K562 (cell line): ENCODE data around the gene SNTG2. TPM values are rescaled to one million over a fixed set of nuclear protein-coding genes. Genes with fewer than 3 reads are reported as not detected.

Experiments
- ATAC-seq: fragments of 200-7000 bp; cut with Tn5 transposase; 3 replicates; pipeline ENCODE4 v1.9.1; 2020; ENCODE audit warnings: moderate library complexity
- BruUV-seq: library from RNA; stranded (reverse); fragments of 400-500 nt; replicated peaks from 2 replicates; lab custom pipeline; 2021; lab: Mats Ljungman, UMichigan
- CTCF ChIA-PET: fragments of 300-600 bp; formaldehyde crosslinking; extraction: SDS; loops from one replicate; lab custom pipeline; 2021; ENCODE audit warnings: low intra/inter-chr PET ratio; lab: Yijun Ruan, JAX
- POLR2A ChIA-PET: fragments of 300-600, 350-650 bp; sonication (Branson Sonifier 250); formaldehyde crosslinking; extraction: SDS; loops from one replicate; lab custom pipeline; 2021; ENCODE audit warnings: antibody characterized with exemption, inconsistent platforms; lab: Yijun Ruan, JAX
- DNase-seq, 4 experiments: peaks; one replicate each; pipeline versions ENCODE4 v3.0.0 to v3.0.0-alpha.2; 2011 to 2018; ENCODE audit warnings: low spot score in 3 of 4, mixed read lengths in 3 of 4; ENCODE audit errors: extremely low read depth in 1 of 4
- FAIRE-seq: peaks from 2 replicates; lab custom pipeline; 2011; peaks lifted over from hg19 to GRCh38; lab: Jason Lieb, UNC
- H2AFZ ChIP-seq: 2 replicates; pipeline ENCODE4 v1.6.0; 2011; ENCODE audit warnings: low read depth, low read length, control low read depth, inconsistent platforms
- H3K27ac ChIP-seq: fragments of 200-600 bp; 3 replicates; pipeline ENCODE4 v1.8.0; 2011; ENCODE audit warnings: low read depth, mild to moderate bottlenecking, control low read depth, inconsistent platforms, low read length, moderate library complexity, mixed read lengths; ENCODE audit errors: extremely low read depth
- H3K27me3 ChIP-seq, 2 experiments: fragments of 300-600 bp in 1 of 2; 2 replicates in 1 of 2; 3 replicates in 1 of 2; pipeline versions ENCODE4 v1.6.0 to v1.8.0; 2011; ENCODE audit warnings: inconsistent platforms in 2 of 2, low read length in 2 of 2, mild to moderate bottlenecking in 1 of 2, mixed read lengths in 1 of 2, moderate library complexity in 1 of 2; ENCODE audit not compliant: control insufficient read depth in 2 of 2, insufficient read depth in 2 of 2
- H3K36me3 ChIP-seq: fragments of 300-600 bp; 3 replicates; pipeline ENCODE4 v1.8.0; 2011; ENCODE audit warnings: mild to moderate bottlenecking, low read length, inconsistent platforms; ENCODE audit not compliant: control insufficient read depth, insufficient read depth
- H3K4me1 ChIP-seq, 2 experiments: fragments of 200-600 bp in 1 of 2; replicated peaks in 1 of 2; 2 replicates in 1 of 2; 3 replicates in 1 of 2; pipeline versions ENCODE4 v1.5.1 to v1.8.0; 2011; ENCODE audit warnings: inconsistent platforms in 2 of 2, low read length in 2 of 2, mild to moderate bottlenecking in 1 of 2, mixed read lengths in 1 of 2, moderate library complexity in 1 of 2; ENCODE audit not compliant: control insufficient read depth in 2 of 2, insufficient read depth in 2 of 2
- H3K4me2 ChIP-seq: 2 replicates; pipeline ENCODE4 v1.6.1; 2011; ENCODE audit warnings: low read length, control low read depth, inconsistent platforms, mixed read lengths; ENCODE audit not compliant: insufficient read depth
- H3K4me3 ChIP-seq: fragments of 200-600 bp; sonication (generic), shearing (Covaris generic); 2 replicates; pipeline ENCODE4 v1.5.1; 2016; ENCODE audit warnings: control low read depth, inconsistent platforms
- H3K79me2 ChIP-seq: fragments of 200-600 bp; 3 replicates; pipeline ENCODE4 v1.8.0; 2011; ENCODE audit warnings: low read length, inconsistent platforms; ENCODE audit not compliant: control insufficient read depth, insufficient read depth
- H3K9ac ChIP-seq, 2 experiments: 2 replicates each; pipeline versions ENCODE4 v1.6.0 to v1.6.1; 2011; ENCODE audit warnings: low read depth in 2 of 2, low read length in 2 of 2, control low read depth in 1 of 2, inconsistent platforms in 1 of 2, mild to moderate bottlenecking in 1 of 2, mixed read lengths in 1 of 2; ENCODE audit not compliant: insufficient read depth in 1 of 2
- H3K9me1 ChIP-seq: one replicate; pipeline ENCODE4 v1.6.0; 2011; ENCODE audit warnings: inconsistent platforms, mild to moderate bottlenecking, low read length, moderate library complexity; ENCODE audit not compliant: control insufficient read depth, insufficient read depth
- H3K9me3 ChIP-seq: replicated peaks from 2 replicates; pipeline ENCODE4 v1.5.1; 2011; ENCODE audit warnings: low read depth, low read length, inconsistent platforms; ENCODE audit not compliant: control insufficient read depth, insufficient read depth
- H4K20me1 ChIP-seq: replicated peaks from 2 replicates; pipeline ENCODE4 v1.6.1; 2011; ENCODE audit warnings: low read length, inconsistent platforms, mixed read lengths; ENCODE audit not compliant: control insufficient read depth, insufficient read depth
- EP400 ChIP-seq: fragments of 450-650 bp; IDR thresholded peaks from 2 replicates; pipeline ENCODE4 v1.6.1; 2017; ENCODE audit warnings: antibody characterized with exemption, mild to moderate bottlenecking, moderate library complexity
- NFIC ChIP-seq: fragments of 450-650 bp; IDR thresholded peaks from 2 replicates; pipeline ENCODE4 v1.6.1; 2017; ENCODE audit warnings: mild to moderate bottlenecking, inconsistent platforms
- TARDBP ChIP-seq: fragments of 450-650 bp; IDR thresholded peaks from 2 replicates; pipeline ENCODE4 v1.6.1; 2016
- ZBTB17 ChIP-seq: fragments of 450-650 bp; formaldehyde crosslinking; IDR thresholded peaks from 2 replicates; pipeline ENCODE4 v1.4.0; 2020; ENCODE audit warnings: mild to moderate bottlenecking
- WGBS: fragments of 100-300 bp; shearing (Covaris generic); methylation state at CpG from one replicate; pipeline ENCODE4 v1.1.6; 2016; ENCODE audit warnings: low coverage, mixed read lengths; ENCODE audit not compliant: insufficient coverage; ENCODE audit errors: missing lambda C conversion rate; 5-methylcytosine and 5-hydroxymethylcytosine counted together
- in situ Hi-C: fragments of 300-500 bp; cut with MboI; formaldehyde crosslinking; loops from 4 replicates; pipeline ENCODE4 v1.15.0; 2018; ENCODE audit warnings: inconsistent platforms, mixed read lengths
- intact Hi-C: fragments of 100-400 bp; cut with micrococcal nuclease; formaldehyde crosslinking; loops from 2 replicates; pipeline ENCODE4 v1.14.2; 2022
- polyA plus RNA-seq, 8 experiments: library from polyadenylated mRNA; depleted of rRNA in 4 of 8; stranded (reverse) in 5 of 8; unstranded in 3 of 8; fragments of >200 nt; fragmentation: Nextera tagmentation in 2 of 8; fragmentation: Illumina TruSeq in 1 of 8; extraction: Ambion mirVana in 2 of 8; extraction: Trizol in 1 of 8; gene quantifications; 2 replicates each; pipeline versions ENCODE4 v1.2.1 to v1.2.3, GENCODE V29; 2011 to 2014; ENCODE audit warnings: inconsistent platforms in 1 of 8, missing spikeins in 1 of 8
- total RNA-seq, 7 experiments: library from RNA; depleted of rRNA in 6 of 7; stranded (reverse); fragments of >200 nt in 6 of 7; fragmentation: Illumina TruSeq in 2 of 7; extraction: Trizol in 2 of 7; gene quantifications; 2 replicates each; pipeline versions ENCODE4 v1.2.1 to v1.2.3, GENCODE V29; 2011 to 2021; ENCODE audit warnings: low replicate concordance in 1 of 7
- TF ChIP-seq, protein P1 (sequence below): sonication (generic); IDR thresholded peaks from 2 replicates; pipeline ENCODE4 v1.6.1; 2016
- TF ChIP-seq, protein P2 (sequence below): fragments of 450-650 bp; formaldehyde crosslinking; conservative IDR thresholded peaks from 2 replicates; pipeline ENCODE4 v1.4.0; 2022; ENCODE audit warnings: mild to moderate bottlenecking, missing genetic modification characterization
- TF ChIP-seq, protein P3 (sequence below): fragments of 450-650 bp; IDR thresholded peaks from 2 replicates; pipeline ENCODE4 v1.6.1; 2017; ENCODE audit warnings: mild to moderate bottlenecking, moderate library complexity
- TF ChIP-seq, protein P4 (sequence below): fragments of 450-650 bp; IDR thresholded peaks from 2 replicates; pipeline ENCODE4 v1.6.1; 2016
- TF ChIP-seq, protein P5 (sequence below): fragments of 150-350 bp; conservative IDR thresholded peaks from 2 replicates; pipeline ENCODE4 v1.6.1; 2014; ENCODE audit warnings: low read length
- TF ChIP-seq, protein P6 (sequence below): sonication (generic); formaldehyde crosslinking; IDR thresholded peaks from 2 replicates; pipeline ENCODE4 v1.8.1; 2023; ENCODE audit warnings: mild to moderate bottlenecking, missing genetic modification reagents

SNTG2 gene
- total and polyA plus RNA-seq, 9 of the 15 experiments (the other 6 are each of a cell fraction or from before 2014, with no cell fraction given) = not detected

DNA sequence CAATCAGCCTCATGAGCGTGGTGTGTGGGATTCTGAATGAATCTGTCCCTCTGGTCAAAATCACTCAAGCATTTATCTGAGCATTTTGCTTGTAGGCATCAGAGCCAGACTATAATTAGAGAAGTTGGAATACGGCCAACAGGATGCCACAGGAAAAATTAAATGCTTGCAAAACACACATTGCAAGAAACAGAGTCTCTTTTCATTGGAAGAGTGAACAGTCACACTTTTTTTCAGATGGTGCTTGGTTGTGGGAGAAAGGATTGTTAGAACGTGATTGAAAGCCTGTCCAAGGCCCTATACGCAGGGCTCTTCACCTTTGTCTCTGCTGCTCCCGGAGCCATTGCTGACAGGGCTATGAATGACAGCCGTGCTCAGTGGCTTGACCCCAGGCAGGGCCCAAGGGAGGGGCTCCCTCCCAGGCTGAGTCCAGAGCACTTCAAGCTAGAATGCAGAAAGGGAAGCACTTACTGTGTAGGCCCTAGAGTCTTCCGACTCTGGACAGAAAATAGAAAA lies 59.8 kb downstream of the SNTG2 start:
- H3K9ac ChIP-seq = no peak overlapping the region
- intact Hi-C loops = no loop called here
- no peak for FAIRE-seq
- no peaks in the 10 kb centered on the region for H3K9me3 ChIP-seq
- H3K27ac ChIP-seq = no peak overlapping the region
- no peaks in the 10 kb centered on the region for H3K36me3 ChIP-seq
- no peak for DNase-seq
- no peaks in the 10 kb centered on the region for H3K79me2 ChIP-seq
- WGBS = 1% methylated on average over 7 of the region's 7 CpGs
- H3K27me3 ChIP-seq = no peaks in the 10 kb centered on the region
- no peak overlapping the region for H2AFZ ChIP-seq
- ChIA-PET CTCF (no interaction called here), POLR2A (no interaction called here)
- BruUV-seq = no TSS peak
- in situ Hi-C loops = no loop called here
- no peak overlapping the region for H3K4me2 ChIP-seq
- H3K4me3 ChIP-seq = no peak overlapping the region
- ATAC-seq = no peak
- H3K9me1 ChIP-seq = no peaks in the 10 kb centered on the region
- no peaks in the 10 kb centered on the region for H3K4me1 ChIP-seq
- TF ChIP-seq TARDBP (no peak), ZBTB17 (CRISPR knock-in tag) (no peak), NFIC (peak; percentile 9; the same call in 1 of the 2 replicates), EP400 (no peak)
- TF ChIP-seq, protein P1, sequence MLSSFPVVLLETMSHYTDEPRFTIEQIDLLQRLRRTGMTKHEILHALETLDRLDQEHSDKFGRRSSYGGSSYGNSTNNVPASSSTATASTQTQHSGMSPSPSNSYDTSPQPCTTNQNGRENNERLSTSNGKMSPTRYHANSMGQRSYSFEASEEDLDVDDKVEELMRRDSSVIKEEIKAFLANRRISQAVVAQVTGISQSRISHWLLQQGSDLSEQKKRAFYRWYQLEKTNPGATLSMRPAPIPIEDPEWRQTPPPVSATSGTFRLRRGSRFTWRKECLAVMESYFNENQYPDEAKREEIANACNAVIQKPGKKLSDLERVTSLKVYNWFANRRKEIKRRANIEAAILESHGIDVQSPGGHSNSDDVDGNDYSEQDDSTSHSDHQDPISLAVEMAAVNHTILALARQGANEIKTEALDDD = no peak
- TF ChIP-seq, protein P2, sequence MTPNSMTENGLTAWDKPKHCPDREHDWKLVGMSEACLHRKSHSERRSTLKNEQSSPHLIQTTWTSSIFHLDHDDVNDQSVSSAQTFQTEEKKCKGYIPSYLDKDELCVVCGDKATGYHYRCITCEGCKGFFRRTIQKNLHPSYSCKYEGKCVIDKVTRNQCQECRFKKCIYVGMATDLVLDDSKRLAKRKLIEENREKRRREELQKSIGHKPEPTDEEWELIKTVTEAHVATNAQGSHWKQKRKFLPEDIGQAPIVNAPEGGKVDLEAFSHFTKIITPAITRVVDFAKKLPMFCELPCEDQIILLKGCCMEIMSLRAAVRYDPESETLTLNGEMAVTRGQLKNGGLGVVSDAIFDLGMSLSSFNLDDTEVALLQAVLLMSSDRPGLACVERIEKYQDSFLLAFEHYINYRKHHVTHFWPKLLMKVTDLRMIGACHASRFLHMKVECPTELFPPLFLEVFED (CRISPR knock-in tag) = no peak
- TF ChIP-seq, protein P3, sequence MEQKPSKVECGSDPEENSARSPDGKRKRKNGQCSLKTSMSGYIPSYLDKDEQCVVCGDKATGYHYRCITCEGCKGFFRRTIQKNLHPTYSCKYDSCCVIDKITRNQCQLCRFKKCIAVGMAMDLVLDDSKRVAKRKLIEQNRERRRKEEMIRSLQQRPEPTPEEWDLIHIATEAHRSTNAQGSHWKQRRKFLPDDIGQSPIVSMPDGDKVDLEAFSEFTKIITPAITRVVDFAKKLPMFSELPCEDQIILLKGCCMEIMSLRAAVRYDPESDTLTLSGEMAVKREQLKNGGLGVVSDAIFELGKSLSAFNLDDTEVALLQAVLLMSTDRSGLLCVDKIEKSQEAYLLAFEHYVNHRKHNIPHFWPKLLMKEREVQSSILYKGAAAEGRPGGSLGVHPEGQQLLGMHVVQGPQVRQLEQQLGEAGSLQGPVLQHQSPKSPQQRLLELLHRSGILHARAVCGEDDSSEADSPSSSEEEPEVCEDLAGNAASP = no peak
- TF ChIP-seq, protein P4, sequence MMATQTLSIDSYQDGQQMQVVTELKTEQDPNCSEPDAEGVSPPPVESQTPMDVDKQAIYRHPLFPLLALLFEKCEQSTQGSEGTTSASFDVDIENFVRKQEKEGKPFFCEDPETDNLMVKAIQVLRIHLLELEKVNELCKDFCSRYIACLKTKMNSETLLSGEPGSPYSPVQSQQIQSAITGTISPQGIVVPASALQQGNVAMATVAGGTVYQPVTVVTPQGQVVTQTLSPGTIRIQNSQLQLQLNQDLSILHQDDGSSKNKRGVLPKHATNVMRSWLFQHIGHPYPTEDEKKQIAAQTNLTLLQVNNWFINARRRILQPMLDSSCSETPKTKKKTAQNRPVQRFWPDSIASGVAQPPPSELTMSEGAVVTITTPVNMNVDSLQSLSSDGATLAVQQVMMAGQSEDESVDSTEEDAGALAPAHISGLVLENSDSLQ = peak; percentile 9; the same call in 1 of the 2 replicates
- TF ChIP-seq, protein P5, sequence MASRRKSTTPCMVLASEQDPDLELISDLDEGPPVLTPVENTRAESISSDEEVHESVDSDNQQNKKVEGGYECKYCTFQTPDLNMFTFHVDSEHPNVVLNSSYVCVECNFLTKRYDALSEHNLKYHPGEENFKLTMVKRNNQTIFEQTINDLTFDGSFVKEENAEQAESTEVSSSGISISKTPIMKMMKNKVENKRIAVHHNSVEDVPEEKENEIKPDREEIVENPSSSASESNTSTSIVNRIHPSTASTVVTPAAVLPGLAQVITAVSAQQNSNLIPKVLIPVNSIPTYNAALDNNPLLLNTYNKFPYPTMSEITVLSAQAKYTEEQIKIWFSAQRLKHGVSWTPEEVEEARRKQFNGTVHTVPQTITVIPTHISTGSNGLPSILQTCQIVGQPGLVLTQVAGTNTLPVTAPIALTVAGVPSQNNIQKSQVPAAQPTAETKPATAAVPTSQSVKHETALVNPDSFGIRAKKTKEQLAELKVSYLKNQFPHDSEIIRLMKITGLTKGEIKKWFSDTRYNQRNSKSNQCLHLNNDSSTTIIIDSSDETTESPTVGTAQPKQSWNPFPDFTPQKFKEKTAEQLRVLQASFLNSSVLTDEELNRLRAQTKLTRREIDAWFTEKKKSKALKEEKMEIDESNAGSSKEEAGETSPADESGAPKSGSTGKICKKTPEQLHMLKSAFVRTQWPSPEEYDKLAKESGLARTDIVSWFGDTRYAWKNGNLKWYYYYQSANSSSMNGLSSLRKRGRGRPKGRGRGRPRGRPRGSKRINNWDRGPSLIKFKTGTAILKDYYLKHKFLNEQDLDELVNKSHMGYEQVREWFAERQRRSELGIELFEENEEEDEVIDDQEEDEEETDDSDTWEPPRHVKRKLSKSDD = no peak
- TF ChIP-seq, protein P6, sequence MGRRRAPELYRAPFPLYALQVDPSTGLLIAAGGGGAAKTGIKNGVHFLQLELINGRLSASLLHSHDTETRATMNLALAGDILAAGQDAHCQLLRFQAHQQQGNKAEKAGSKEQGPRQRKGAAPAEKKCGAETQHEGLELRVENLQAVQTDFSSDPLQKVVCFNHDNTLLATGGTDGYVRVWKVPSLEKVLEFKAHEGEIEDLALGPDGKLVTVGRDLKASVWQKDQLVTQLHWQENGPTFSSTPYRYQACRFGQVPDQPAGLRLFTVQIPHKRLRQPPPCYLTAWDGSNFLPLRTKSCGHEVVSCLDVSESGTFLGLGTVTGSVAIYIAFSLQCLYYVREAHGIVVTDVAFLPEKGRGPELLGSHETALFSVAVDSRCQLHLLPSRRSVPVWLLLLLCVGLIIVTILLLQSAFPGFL (CRISPR knock-in tag) = no peak
- H4K20me1 ChIP-seq = no peaks in the 10 kb centered on the region
